Measurements from ENCODE around the gene ZNF407.

- TF ChIP-seq CSRNP3 (CRISPR knock-in tag; IDR thresholded peaks at IDR 0.05) = no peak
- no peak for TF ChIP-seq ZFP30 (CRISPR knock-in tag; IDR thresholded peaks at IDR 0.05)
- no peak for TF ChIP-seq OSR1 (CRISPR knock-in tag; IDR thresholded peaks at IDR 0.05)
- no peak for TF ChIP-seq RARB (CRISPR knock-in tag; IDR thresholded peaks at IDR 0.05)
- no peak for TF ChIP-seq ARNTL (CRISPR knock-in tag; IDR thresholded peaks at IDR 0.05; ENCODE audit: borderline replicate concordance, low read depth)
- no peak for TF ChIP-seq CSDC2 (CRISPR knock-in tag; IDR thresholded peaks at IDR 0.05)
- no peak for TF ChIP-seq TSHZ2 (CRISPR knock-in tag; IDR thresholded peaks at IDR 0.05)
- no peak for TF ChIP-seq TCF4 (CRISPR knock-in tag; IDR thresholded peaks at IDR 0.05; ENCODE audit: borderline replicate concordance)
- no peak for TF ChIP-seq BACH2 (CRISPR knock-in tag; IDR thresholded peaks at IDR 0.05; ENCODE audit: borderline replicate concordance)
- no peak for TF ChIP-seq ZFP3 (CRISPR knock-in tag; IDR thresholded peaks at IDR 0.05)
- TF ChIP-seq TOX (CRISPR knock-in tag; IDR thresholded peaks at IDR 0.05; ENCODE audit: borderline replicate concordance) = no peak
- TF ChIP-seq ZNF70 (CRISPR knock-in tag; IDR thresholded peaks at IDR 0.05) = no peak
Observed at GRCh38 chr18:74775239-74775638, 177.6 kb downstream of the ZNF407 start.
